Tibial nerve (tissue), 4 donors: Measurements from ENCODE around the gene ZBTB16. TPM values are rescaled to one million over a fixed set of nuclear protein-coding genes. Genes with fewer than 3 reads are reported as not detected.

Experiments used
- DNase-seq, 2 donors: peaks; one replicate each; pipeline ENCODE4 v3.0.0-alpha.2; 2019; ENCODE audit warnings: low spot score in 2 of 2
- H3K27ac ChIP-seq, 4 donors: fragments of 200-600 bp; sonication (generic) in 3 of 4; one replicate each; pipeline ENCODE4 v1.5.1; 2017 to 2019; ENCODE audit warnings: mild to moderate bottlenecking in 1 of 4
- H3K27me3 ChIP-seq, 2 donors: fragments of 200-600 bp; sonication (generic) in 1 of 2; one replicate each; pipeline versions ENCODE4 v1.5.1 to v1.6.0; 2017 to 2019
- H3K36me3 ChIP-seq, 3 donors: fragments of 200-600 bp; sonication (generic); one replicate each; pipeline ENCODE4 v1.5.1; 2018 to 2019
- H3K4me1 ChIP-seq, 4 donors: fragments of 200-600 bp; sonication (generic) in 3 of 4; one replicate each; pipeline ENCODE4 v1.5.1; 2017 to 2019
- H3K4me3 ChIP-seq, 4 donors: fragments of 200-600 bp; sonication (generic) in 3 of 4; one replicate each; pipeline ENCODE4 v1.5.1; 2017 to 2019; ENCODE audit warnings: mild to moderate bottlenecking in 1 of 4, moderate library complexity in 1 of 4
- H3K9me3 ChIP-seq, 4 donors: fragments of 200-600 bp; sonication (generic) in 3 of 4; one replicate each; pipeline ENCODE4 v1.5.1; 2017 to 2019
- EP300 ChIP-seq, 2 donors: sonication (generic); formaldehyde crosslinking; IDR thresholded peaks; one replicate each; pipeline ENCODE4 v1.6.1; 2017; ENCODE audit warnings: antibody characterized with exemption in 2 of 2, mild to moderate bottlenecking in 1 of 2
- POLR2A ChIP-seq, 2 donors: fragments of 450-650 bp; IDR thresholded peaks; one replicate each; pipeline ENCODE4 v1.6.1; 2017; ENCODE audit warnings: antibody characterized with exemption in 2 of 2, mild to moderate bottlenecking in 2 of 2, moderate library complexity in 2 of 2
- WGBS, 2 donors: methylation state at CpG; one replicate each; pipeline ENCODE4 v1.1.5; 2018; 5-methylcytosine and 5-hydroxymethylcytosine counted together
- total RNA-seq, 4 donors: library from RNA; depleted of rRNA; stranded (reverse); fragments of >200 nt; gene quantifications; one replicate each; pipeline ENCODE4 v1.1.0, GENCODE V29; 2016
- TF ChIP-seq, protein P1 (sequence below), 5 experiments: fragments of 200-600 bp in 3 of 5; fragments of 450-650 bp in 2 of 5; sonication (generic) in 3 of 5; IDR thresholded peaks; one replicate each; pipeline ENCODE4 v1.5.1; 2016 to 2019; ENCODE audit warnings: antibody characterized with exemption in 5 of 5, mild to moderate bottlenecking in 3 of 5, moderate library complexity in 2 of 5

ZBTB16 gene
- total RNA-seq, 4 donors from 2014 or later, result 405 to 756 (median 580) TPM

GRCh38 chr11:114128399-114128798 lies 68.9 kb downstream of the ZBTB16 start:
- 96 to 98% methylated on average over 5 of the region's 5 CpGs for WGBS, 2 donors
- no peak for DNase-seq
- Histone ChIP-seq H3K36me3 (peaks cover 0 to 48% (median 0%) of the 10 kb centered on the region in 3 donors), H3K4me1 (peaks cover 0 to 88% (median 55%) of the 10 kb centered on the region in 4 donors), H3K4me3 (no peak overlapping the region), H3K27ac (peak overlapping the region in 2 of 4 donors; percentile 31 to 36), H3K27me3 (no peaks in the 10 kb centered on the region), H3K9me3 (no peaks in the 10 kb centered on the region)
- TF ChIP-seq EP300 (IDR thresholded peaks at IDR 0.05) (no peak), POLR2A (IDR thresholded peaks at IDR 0.05) (no peak)
- TF ChIP-seq, protein P1, sequence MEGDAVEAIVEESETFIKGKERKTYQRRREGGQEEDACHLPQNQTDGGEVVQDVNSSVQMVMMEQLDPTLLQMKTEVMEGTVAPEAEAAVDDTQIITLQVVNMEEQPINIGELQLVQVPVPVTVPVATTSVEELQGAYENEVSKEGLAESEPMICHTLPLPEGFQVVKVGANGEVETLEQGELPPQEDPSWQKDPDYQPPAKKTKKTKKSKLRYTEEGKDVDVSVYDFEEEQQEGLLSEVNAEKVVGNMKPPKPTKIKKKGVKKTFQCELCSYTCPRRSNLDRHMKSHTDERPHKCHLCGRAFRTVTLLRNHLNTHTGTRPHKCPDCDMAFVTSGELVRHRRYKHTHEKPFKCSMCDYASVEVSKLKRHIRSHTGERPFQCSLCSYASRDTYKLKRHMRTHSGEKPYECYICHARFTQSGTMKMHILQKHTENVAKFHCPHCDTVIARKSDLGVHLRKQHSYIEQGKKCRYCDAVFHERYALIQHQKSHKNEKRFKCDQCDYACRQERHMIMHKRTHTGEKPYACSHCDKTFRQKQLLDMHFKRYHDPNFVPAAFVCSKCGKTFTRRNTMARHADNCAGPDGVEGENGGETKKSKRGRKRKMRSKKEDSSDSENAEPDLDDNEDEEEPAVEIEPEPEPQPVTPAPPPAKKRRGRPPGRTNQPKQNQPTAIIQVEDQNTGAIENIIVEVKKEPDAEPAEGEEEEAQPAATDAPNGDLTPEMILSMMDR (IDR thresholded peaks at IDR 0.05), result no peak

- Histone ChIP-seq H3K4me1 (peaks cover 0 to 88% (median 56%) of the 10 kb centered on the region in 4 donors), H3K27ac (peak overlapping the region in 1 of 4 donors; percentile 31), H3K4me3 (no peak overlapping the region), H3K36me3 (peaks cover 0 to 46% (median 0%) of the 10 kb centered on the region in 3 donors), H3K27me3 (no peaks in the 10 kb centered on the region), H3K9me3 (no peaks in the 10 kb centered on the region)
- TF ChIP-seq EP300 (IDR thresholded peaks at IDR 0.05) (no peak), POLR2A (IDR thresholded peaks at IDR 0.05) (no peak)
- TF ChIP-seq, protein P1 (IDR thresholded peaks at IDR 0.05), result no peak
- DNase-seq, result no peak
- WGBS, 2 donors, result 84 to 92% methylated on average over 9 of the region's 9 CpGs
These were observed 69.6 kb downstream of the ZBTB16 start for GRCh38 chr11:114129142-114129541.

- H3K4me3 ChIP-seq, result no peak overlapping the region
- WGBS, 2 donors, result 80 to 85% methylated on average over 8 of the region's 8 CpGs
- no peak for DNase-seq
These were observed 70.2 kb downstream of the ZBTB16 start for GRCh38 chr11:114129699-114130098.

DNA sequence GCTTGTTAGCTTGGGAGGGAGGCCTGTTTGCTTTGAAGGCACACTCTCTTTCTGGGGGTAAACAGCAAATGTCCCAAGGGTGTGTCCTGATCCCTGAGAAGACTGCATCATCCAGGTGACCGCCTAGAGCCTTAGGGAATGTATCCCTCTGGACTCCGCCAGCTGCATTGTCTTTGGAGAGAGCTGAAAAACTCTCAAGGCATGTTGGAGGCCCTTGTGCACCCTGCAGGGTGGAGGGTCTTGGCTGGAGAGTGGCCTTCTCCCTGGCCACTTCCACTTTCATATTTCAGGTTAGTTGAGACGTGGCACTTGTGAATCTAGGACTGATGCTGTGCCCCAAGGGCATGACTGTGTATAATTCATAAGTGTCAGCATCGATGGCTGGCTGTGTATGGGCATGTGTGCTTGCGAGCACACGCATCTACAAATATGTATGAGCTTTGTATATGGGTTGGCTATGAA lies 70.6 kb downstream of the ZBTB16 start:
- Histone ChIP-seq H3K4me1 (peaks cover 0 to 88% (median 65%) of the 10 kb centered on the region in 4 donors), H3K36me3 (peaks cover 0 to 37% (median 0%) of the 10 kb centered on the region in 3 donors), H3K27ac (peak overlapping the region in 1 of 4 donors; percentile 99), H3K27me3 (no peaks in the 10 kb centered on the region), H3K9me3 (no peaks in the 10 kb centered on the region), H3K4me3 (no peak overlapping the region)
- DNase-seq, result no peak
- WGBS, 2 donors, result 80 to 91% methylated on average over 6 of the region's 6 CpGs
- TF ChIP-seq EP300 (IDR thresholded peaks at IDR 0.05), result peak in 1 of 2 donors; percentile 13
- TF ChIP-seq, protein P1 (IDR thresholded peaks at IDR 0.05), result no peak

More at GRCh38 chr11:114129699-114130098, 70.2 kb downstream of the ZBTB16 start:
- TF ChIP-seq POLR2A (IDR thresholded peaks at IDR 0.05), result no peak
- H3K36me3 ChIP-seq, result peaks cover 0 to 40% (median 0%) of the 10 kb centered on the region in 3 donors
- peak overlapping the region in 1 of 4 donors; percentile 99 for H3K27ac ChIP-seq
- H3K27me3 ChIP-seq, result no peaks in the 10 kb centered on the region
- H3K9me3 ChIP-seq, result no peaks in the 10 kb centered on the region
- peaks cover 0 to 87% (median 62%) of the 10 kb centered on the region in 4 donors for H3K4me1 ChIP-seq

GRCh38 chr11:114130629-114131277 lies 71.2 kb downstream of the ZBTB16 start:
- H3K4me3 ChIP-seq, result no peak overlapping the region

More at GRCh38 chr11:114130629-114131277, 71.2 kb downstream of the ZBTB16 start:
- Histone ChIP-seq H3K27me3 (no peaks in the 10 kb centered on the region), H3K27ac (peak overlapping the region in 2 of 4 donors; percentile 79 to 99), H3K36me3 (peaks cover 0 to 31% (median 0%) of the 10 kb centered on the region in 3 donors), H3K9me3 (no peaks in the 10 kb centered on the region), H3K4me1 (peaks cover 0 to 94% (median 67%) of the 10 kb centered on the region in 4 donors)
- no peak for TF ChIP-seq POLR2A (IDR thresholded peaks at IDR 0.05)
- no peak for TF ChIP-seq EP300 (IDR thresholded peaks at IDR 0.05)
- TF ChIP-seq, protein P1 (IDR thresholded peaks at IDR 0.05), result no peak
- no peak for DNase-seq
- WGBS, 2 donors, result 70 to 71% methylated on average over 7 of the region's 7 CpGs
